Measurements from ENCODE around the gene CIAO3.
"Not testable (repeated sequence)": the region's sequence is repeated elsewhere in the genome, so short reads cannot be mapped to it uniquely, and the experiment has no call there.

Gene CIAO3

DNA sequence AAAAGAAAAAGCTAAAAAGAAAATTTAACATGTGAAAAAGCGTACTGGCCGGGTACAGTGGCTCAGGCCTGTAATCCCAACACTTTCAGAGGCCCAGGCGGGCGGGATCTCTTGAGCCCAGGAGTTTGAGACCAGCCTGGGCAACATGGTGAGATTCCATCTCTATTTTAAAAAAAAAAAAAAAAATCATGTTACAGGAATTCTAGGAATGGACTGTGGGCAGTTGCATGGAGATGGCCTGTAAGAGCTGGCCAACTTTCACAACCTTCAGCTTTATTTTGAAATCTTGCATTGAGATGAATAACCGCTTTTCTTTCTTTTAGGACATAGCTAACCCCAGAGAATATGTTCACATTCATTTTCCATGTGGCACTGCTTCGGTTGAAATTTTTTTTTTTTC, 8.2 kb upstream of the CIAO3 start:
- Histone ChIP-seq H3K4me1 (ENCODE audit: control insufficient read depth, insufficient read depth, low read length) (peaks cover 5% of the 10 kb centered on the region), H3K27me3 (ENCODE audit: control insufficient read depth, insufficient read depth, low read length) (peaks cover 15% of the 10 kb centered on the region), H3K36me3 (ENCODE audit: control insufficient read depth, insufficient read depth, low read length) (no peaks in the 10 kb centered on the region), H3K9me3 (ENCODE audit: control insufficient read depth, low read length) (no peaks in the 10 kb centered on the region), H3K4me3 (ENCODE audit: low read length) (no peak overlapping the region), H3K9ac (ENCODE audit: low read length) (no peak overlapping the region)

DNA sequence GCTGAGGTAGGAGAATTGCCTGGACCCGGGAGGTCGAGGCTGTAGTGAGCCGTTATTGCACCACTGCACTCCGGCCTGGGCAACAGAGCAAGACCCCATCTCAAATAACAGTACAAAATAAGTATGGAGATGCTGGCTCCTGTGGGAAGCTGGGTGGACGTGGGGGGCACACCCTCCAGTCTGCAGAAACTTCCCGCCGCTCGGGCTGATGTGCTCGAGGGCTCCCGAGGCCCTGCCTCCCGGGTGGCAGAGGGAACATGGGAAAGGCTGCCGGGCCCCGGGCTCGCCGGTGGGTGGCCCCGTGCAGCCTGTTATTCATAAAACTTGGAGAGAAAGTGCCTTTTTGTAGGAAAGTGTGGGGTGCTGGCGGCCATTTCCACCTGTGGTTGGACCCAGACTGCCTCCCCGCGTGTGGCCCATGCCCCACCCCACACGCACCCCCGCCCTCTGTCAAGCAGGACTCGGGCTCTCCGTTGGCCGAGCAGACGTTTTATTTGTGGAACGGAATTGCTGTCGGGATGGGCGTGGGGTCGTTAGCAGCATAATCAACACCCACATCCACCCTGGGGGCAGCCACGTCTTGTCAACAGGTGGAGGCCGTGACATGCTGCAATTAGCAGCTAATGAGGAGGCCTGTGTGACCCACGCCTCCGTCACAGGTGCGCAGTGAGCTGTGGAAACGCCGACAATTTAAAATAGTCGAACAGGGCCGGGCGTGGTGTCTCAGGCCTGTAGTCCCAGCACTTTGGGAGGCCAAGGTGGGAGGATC, 7.4 kb upstream of the CIAO3 start:
- peaks cover 5% of the 10 kb centered on the region for H3K4me1 ChIP-seq (ENCODE audit: control insufficient read depth, insufficient read depth, low read length)
- H3K36me3 ChIP-seq (ENCODE audit: control insufficient read depth, insufficient read depth, low read length) = no peaks in the 10 kb centered on the region
- H3K9me3 ChIP-seq (ENCODE audit: control insufficient read depth, low read length) = no peaks in the 10 kb centered on the region
- no peak overlapping the region for H3K9ac ChIP-seq (ENCODE audit: low read length)
- peaks cover 15% of the 10 kb centered on the region for H3K27me3 ChIP-seq (ENCODE audit: control insufficient read depth, insufficient read depth, low read length)
- no peak overlapping the region for H3K4me3 ChIP-seq (ENCODE audit: low read length)

DNA sequence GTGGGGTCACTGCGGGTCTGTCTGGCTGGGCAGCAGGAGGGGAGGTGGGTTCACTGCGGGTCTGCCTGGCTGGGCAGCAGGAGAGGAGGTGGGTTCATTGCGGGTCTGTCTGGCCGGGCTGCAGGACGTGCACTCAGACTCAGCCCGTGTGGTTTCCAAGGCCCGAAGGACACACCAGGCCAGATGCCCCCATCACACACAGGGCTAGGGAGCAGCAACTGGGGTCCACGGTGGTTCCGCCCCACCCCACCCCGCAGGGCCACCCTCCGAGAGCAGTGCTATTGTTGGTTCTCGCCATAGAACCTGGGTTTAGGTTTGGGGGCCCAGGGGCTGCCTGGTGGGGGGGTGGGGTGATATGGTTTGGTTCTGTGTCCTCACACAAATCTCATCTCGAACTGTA, 5.8 kb upstream of the CIAO3 start:
- Histone ChIP-seq H3K9ac (ENCODE audit: low read length) (no peak overlapping the region), H3K36me3 (ENCODE audit: control insufficient read depth, insufficient read depth, low read length) (no peaks in the 10 kb centered on the region), H3K4me1 (ENCODE audit: control insufficient read depth, insufficient read depth, low read length) (no peaks in the 10 kb centered on the region), H3K9me3 (ENCODE audit: control insufficient read depth, low read length) (no peaks in the 10 kb centered on the region), H3K4me3 (ENCODE audit: low read length) (no peak overlapping the region), H3K27me3 (ENCODE audit: control insufficient read depth, insufficient read depth, low read length) (peaks cover 4% of the 10 kb centered on the region)

DNA sequence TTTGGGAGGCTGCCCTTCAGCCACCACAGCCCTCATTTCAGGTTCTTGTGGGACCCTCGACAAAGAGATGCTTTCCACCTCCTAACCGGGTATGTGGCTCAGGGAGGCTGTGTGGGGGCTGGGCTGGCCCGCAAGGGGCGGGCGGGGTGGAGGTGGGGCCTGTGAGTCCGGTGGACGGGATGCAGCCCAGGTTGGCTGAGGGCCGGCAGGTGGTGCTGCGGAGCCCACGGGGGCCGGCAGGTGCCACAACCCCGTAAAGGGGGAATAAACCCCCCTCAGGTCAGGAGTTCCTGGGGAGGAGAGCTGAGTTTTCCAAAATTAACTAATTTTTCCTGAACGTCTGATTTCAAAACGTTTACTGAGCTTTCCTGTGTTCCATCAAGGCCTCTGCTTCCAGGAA, 4.9 kb upstream of the CIAO3 start:
- no peak overlapping the region for H3K4me3 ChIP-seq (ENCODE audit: low read length)
- H3K9ac ChIP-seq (ENCODE audit: low read length) = no peak overlapping the region
- H3K36me3 ChIP-seq (ENCODE audit: control insufficient read depth, insufficient read depth, low read length) = no peaks in the 10 kb centered on the region
- no peaks in the 10 kb centered on the region for H3K4me1 ChIP-seq (ENCODE audit: control insufficient read depth, insufficient read depth, low read length)
- H3K9me3 ChIP-seq (ENCODE audit: control insufficient read depth, low read length) = no peaks in the 10 kb centered on the region
- no peaks in the 10 kb centered on the region for H3K27me3 ChIP-seq (ENCODE audit: control insufficient read depth, insufficient read depth, low read length)

DNA sequence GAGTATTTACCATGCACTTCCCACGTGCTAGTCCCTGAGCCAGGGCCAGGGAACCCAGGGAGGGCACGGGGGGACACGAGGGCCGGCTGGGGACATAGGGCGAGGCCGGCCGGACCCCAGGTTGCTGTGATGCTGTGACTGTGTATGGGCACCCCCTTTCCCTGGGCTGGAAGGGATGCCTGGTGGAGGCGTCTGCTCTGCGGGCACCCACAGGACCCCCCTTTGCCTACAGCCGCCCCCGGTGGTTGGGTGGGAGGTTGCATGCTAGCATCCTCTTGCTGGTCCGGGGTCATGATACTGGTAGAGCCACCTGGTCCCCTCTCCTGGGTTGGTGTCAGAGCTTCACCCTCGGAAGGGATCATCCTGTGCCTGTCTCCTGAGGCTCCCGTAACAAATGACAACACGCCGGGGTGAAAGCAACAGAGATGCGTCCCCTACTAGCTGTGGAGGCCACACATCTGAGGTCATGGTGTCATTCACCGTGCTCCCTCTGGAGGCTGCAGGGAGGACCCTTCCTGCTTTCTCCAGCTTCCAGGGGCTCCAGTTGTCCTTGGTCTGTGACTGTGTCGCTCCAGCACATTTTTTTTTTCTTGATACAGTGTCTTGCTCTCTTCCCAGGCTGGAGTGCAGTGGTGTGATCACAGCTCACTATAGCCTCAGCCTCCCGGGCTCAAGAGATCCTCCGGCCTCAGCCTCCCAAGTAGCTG, 3.1 kb upstream of the CIAO3 start:
- Histone ChIP-seq H3K4me3 (ENCODE audit: low read length) (no peak overlapping the region), H3K9me3 (ENCODE audit: control insufficient read depth, low read length) (no peaks in the 10 kb centered on the region), H3K36me3 (ENCODE audit: control insufficient read depth, insufficient read depth, low read length) (no peaks in the 10 kb centered on the region), H3K4me1 (ENCODE audit: control insufficient read depth, insufficient read depth, low read length) (peaks cover 8% of the 10 kb centered on the region), H3K9ac (ENCODE audit: low read length) (no peak overlapping the region), H3K27me3 (ENCODE audit: control insufficient read depth, insufficient read depth, low read length) (no peaks in the 10 kb centered on the region)

DNA sequence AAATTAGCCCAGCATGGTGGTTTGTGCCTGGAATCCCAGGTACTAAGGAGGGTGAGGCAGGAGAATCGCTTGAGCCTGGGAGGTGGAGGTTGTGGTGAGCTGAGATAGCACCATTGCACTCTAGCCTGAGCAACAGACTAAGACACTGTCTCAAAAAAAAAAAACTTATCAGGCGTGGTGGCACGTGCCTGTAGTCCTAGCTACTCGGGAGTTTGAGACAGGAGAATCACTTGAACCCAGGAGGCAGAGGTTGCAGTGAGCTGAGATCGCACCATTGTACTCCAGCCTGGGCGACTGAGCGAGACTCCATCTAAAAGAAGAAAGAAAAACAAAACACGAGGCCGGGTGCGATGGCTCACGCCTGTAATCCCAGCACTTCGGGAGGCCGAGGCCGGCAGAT, 2.1 kb upstream of the CIAO3 start:
- H3K9ac ChIP-seq (ENCODE audit: low read length); H3K4me1 ChIP-seq (ENCODE audit: control insufficient read depth, insufficient read depth, low read length): not testable (repeated sequence)

DNA sequence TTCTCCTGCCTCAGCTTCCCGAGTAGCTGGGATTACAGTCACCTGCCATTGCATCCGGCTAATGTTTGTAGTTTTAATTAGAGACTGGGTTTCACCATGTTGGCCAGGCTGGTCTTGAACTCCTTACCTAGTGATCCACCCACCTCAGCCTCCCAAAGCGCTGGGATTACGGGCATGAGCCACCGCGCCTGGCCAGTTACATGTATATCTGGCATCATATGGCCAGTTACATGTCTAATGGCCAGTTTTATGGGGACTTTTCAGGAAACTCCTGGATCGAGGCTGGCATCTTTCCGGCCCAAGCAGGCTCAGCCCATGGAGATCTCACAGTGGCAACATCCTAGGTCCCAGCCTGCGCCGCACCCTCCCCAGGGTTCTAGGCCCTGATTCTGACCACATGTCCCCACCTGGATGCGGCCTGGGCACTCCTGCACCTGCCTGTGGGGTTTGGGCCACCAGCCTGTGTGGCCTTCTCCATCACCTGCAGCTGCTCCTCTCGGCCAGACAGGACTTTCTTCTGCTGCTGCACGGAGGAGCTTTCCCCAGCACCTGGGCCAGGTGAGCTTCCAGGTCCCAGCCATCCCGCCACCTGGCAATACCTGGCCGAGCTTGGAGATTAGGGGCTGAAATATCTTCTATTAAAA, 1.3 kb upstream of the CIAO3 start:
- H3K9ac ChIP-seq (ENCODE audit: low read length) = no peak overlapping the region
- no peaks in the 10 kb centered on the region for H3K27me3 ChIP-seq (ENCODE audit: control insufficient read depth, insufficient read depth, low read length)
- H3K36me3 ChIP-seq (ENCODE audit: control insufficient read depth, insufficient read depth, low read length) = no peaks in the 10 kb centered on the region
- H3K4me3 ChIP-seq (ENCODE audit: low read length) = no peak overlapping the region
- no peaks in the 10 kb centered on the region for H3K9me3 ChIP-seq (ENCODE audit: control insufficient read depth, low read length)
- peaks cover 11% of the 10 kb centered on the region for H3K4me1 ChIP-seq (ENCODE audit: control insufficient read depth, insufficient read depth, low read length)

More for the DNA sequence above, 2.1 kb upstream of the CIAO3 start:
- H3K36me3 ChIP-seq (ENCODE audit: control insufficient read depth, insufficient read depth, low read length); H3K9me3 ChIP-seq (ENCODE audit: control insufficient read depth, low read length); H3K4me3 ChIP-seq (ENCODE audit: low read length); H3K27me3 ChIP-seq (ENCODE audit: control insufficient read depth, insufficient read depth, low read length): not testable (repeated sequence)

DNA sequence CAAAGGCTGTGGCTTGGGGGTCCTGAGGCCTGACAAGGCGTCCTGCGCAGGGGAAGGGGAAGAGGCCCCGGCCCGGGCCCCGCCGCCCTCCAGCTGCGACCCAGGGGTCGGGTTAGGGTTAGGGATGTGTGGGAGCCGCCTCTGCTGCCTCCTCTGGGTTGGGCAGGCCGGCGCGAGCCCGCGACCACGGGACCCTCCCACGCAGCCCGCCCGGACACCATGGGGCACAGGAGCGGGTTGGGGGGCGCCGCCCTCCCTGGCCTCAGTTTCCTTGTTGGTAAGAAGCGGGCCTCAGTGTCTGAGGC, 386 bp downstream of the CIAO3 start:
- H3K27me3 ChIP-seq (ENCODE audit: control insufficient read depth, insufficient read depth, low read length) = no peaks in the 10 kb centered on the region
- H3K4me1 ChIP-seq (ENCODE audit: control insufficient read depth, insufficient read depth, low read length) = peaks cover 11% of the 10 kb centered on the region
- no peaks in the 10 kb centered on the region for H3K36me3 ChIP-seq (ENCODE audit: control insufficient read depth, insufficient read depth, low read length)
- H3K4me3 ChIP-seq (ENCODE audit: low read length) = peak overlapping the region; percentile 74
- H3K9ac ChIP-seq (ENCODE audit: low read length) = peak overlapping the region; percentile 87
- H3K9me3 ChIP-seq (ENCODE audit: control insufficient read depth, low read length) = no peaks in the 10 kb centered on the region

DNA sequence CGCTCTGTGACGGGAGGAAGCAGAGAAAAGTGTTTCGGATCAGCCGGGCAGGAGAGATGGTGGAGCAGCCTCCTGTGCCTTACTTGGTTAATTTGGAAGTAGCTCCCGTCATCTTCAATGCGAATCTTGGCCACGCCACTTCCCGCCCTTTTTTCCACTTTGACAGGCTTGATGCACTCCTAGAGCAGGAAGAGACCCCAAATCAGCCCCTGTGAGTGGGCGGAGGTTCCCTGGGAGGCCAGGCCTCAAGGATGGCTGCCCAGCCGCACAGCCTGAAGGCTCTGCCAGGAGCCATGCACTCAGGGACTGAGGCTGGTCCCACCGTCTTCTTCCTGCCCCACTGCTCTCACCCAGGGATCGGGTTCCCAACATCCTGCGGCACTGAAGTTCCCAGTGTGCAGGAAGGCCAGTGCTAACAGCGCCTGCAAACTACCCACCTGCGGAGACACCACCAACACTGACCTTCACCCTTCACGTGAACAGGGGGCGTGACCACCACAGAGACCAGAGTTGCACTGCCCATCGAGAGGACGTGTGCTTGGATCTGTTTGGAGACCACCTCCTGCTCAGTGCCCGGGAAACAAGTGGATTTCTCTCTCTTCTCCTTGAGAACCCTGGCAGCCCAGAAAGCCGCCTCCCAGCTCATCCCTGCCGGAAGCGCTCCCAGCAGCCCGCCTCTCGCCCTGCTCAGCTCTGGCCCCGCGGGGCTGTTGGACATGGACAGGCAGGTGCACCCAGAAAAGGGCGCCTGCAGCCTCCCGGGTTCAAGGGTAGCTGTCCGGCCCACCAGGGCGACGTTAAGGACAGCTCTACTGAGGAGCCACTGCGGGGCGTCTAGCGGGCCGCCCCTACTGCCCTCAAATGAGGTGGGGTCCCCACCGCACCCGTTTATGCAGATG, 988 bp downstream of the CIAO3 start:
- Histone ChIP-seq H3K4me1 (ENCODE audit: control insufficient read depth, insufficient read depth, low read length) (peaks cover 11% of the 10 kb centered on the region), H3K9ac (ENCODE audit: low read length) (peak overlapping the region; percentile 87), H3K4me3 (ENCODE audit: low read length) (peak overlapping the region; percentile 74), H3K36me3 (ENCODE audit: control insufficient read depth, insufficient read depth, low read length) (no peaks in the 10 kb centered on the region), H3K27me3 (ENCODE audit: control insufficient read depth, insufficient read depth, low read length) (no peaks in the 10 kb centered on the region), H3K9me3 (ENCODE audit: control insufficient read depth, low read length) (no peaks in the 10 kb centered on the region)

DNA sequence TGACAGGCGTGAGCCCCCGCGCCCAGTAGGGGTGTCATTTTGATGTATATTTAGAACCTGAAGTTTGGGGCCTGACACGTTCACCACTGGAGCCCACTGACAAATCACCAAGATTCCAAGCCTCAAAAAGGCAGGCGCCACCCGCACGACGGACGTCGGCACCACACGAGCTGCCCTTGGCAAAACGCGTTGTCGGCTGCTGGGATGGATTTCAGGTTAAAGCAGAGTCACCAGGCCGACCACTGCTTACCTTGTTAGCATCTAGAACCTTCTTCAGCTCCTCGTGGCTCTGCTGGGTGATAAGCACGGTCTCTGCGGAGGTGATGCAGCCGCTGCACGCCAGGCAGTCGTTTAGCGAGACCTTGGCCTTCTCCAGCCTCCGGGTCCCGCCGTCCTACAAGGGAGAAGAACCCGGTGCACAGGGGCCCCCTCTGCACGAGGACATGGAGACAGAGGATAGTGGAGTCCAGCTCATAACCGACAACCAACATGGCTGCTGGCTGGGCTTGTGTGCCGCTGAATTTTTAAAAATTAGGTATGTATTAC, 3.8 kb downstream of the CIAO3 start:
- Histone ChIP-seq H3K4me1 (ENCODE audit: control insufficient read depth, insufficient read depth, low read length) (peaks cover 11% of the 10 kb centered on the region), H3K36me3 (ENCODE audit: control insufficient read depth, insufficient read depth, low read length) (no peaks in the 10 kb centered on the region), H3K4me3 (ENCODE audit: low read length) (no peak overlapping the region)

DNA sequence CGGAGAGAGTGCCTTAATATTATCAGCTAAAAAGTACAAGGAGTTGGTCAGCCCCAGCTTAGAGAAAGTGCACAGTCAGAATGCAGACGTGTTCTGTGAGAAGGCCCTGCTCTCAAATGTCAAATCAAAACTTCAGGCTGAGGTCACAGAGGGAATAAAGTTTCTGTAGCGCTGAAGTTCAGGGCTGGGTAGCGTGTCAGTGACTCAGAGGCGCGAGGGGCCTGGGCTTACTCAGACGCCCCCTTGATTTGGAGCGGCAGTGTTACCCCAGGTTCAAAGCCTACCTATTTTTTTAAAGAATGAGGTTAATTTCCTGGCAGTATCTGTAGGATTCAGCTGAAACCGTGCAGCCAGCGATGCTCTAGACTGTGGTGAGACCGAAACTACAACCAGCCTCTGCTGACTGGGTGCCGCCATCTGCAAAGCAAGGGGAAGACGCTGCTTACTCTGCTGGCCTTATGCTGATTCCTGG, 4.8 kb downstream of the CIAO3 start:
- Histone ChIP-seq H3K9me3 (ENCODE audit: control insufficient read depth, low read length) (no peaks in the 10 kb centered on the region), H3K9ac (ENCODE audit: low read length) (no peak overlapping the region), H3K36me3 (ENCODE audit: control insufficient read depth, insufficient read depth, low read length) (no peaks in the 10 kb centered on the region), H3K27me3 (ENCODE audit: control insufficient read depth, insufficient read depth, low read length) (no peaks in the 10 kb centered on the region), H3K4me3 (ENCODE audit: low read length) (no peak overlapping the region), H3K4me1 (ENCODE audit: control insufficient read depth, insufficient read depth, low read length) (peaks cover 11% of the 10 kb centered on the region)

More for the DNA sequence above, 3.8 kb downstream of the CIAO3 start:
- Histone ChIP-seq H3K27me3 (ENCODE audit: control insufficient read depth, insufficient read depth, low read length) (no peaks in the 10 kb centered on the region), H3K9me3 (ENCODE audit: control insufficient read depth, low read length) (no peaks in the 10 kb centered on the region), H3K9ac (ENCODE audit: low read length) (no peak overlapping the region)

Data from mucosa of stomach (tissue), 1 donor.